Upper lobe of left lung (tissue), 6 donors: ENCODE results near the gene HESX1. TPM values are rescaled to one million over a fixed set of nuclear protein-coding genes. Genes with fewer than 3 reads are reported as not detected.

Experiments used
- ATAC-seq, 2 donors: fragments of 200-7000 bp; cut with Tn5 transposase; one replicate each; pipeline ENCODE4 v1.9.1; 2022; ENCODE audit warnings: mild to moderate bottlenecking in 2 of 2, moderate library complexity in 2 of 2; ENCODE audit not compliant: low FRiP score in 2 of 2
- DNase-seq, 2 donors: peaks; one replicate each; pipeline ENCODE4 v3.0.0-alpha.2; 2019 to 2020
- H3K27ac ChIP-seq, 4 donors: fragments of 200-600 bp; sonication (generic); one replicate each; pipeline ENCODE4 v1.5.1; 2016 to 2019
- H3K27me3 ChIP-seq, 4 donors: fragments of 200-600 bp; sonication (generic); one replicate each; pipeline ENCODE4 v1.5.1; 2017 to 2019
- H3K36me3 ChIP-seq, 4 donors: fragments of 200-600 bp; sonication (generic); one replicate each; pipeline ENCODE4 v1.5.1; 2016 to 2019
- H3K4me1 ChIP-seq, 4 donors: fragments of 200-600 bp; sonication (generic); one replicate each; pipeline ENCODE4 v1.5.1; 2018 to 2019
- H3K4me3 ChIP-seq, 4 donors: fragments of 200-600 bp; sonication (generic); one replicate each; pipeline ENCODE4 v1.5.1; 2017 to 2019; ENCODE audit warnings: mild to moderate bottlenecking in 2 of 4, moderate library complexity in 1 of 4
- H3K9me3 ChIP-seq, 4 donors: fragments of 200-600 bp; sonication (generic); one replicate each; pipeline ENCODE4 v1.5.1; 2018 to 2019
- EP300 ChIP-seq, 4 donors: sonication (generic); formaldehyde crosslinking; IDR thresholded peaks; one replicate each; pipeline ENCODE4 v1.5.1; 2017; ENCODE audit warnings: antibody characterized with exemption in 4 of 4, control low read depth in 2 of 4
- POLR2A ChIP-seq, 4 donors: fragments of 450-650 bp; IDR thresholded peaks; one replicate each; pipeline ENCODE4 v1.5.1; 2016 to 2017; ENCODE audit warnings: antibody characterized with exemption in 4 of 4, mild to moderate bottlenecking in 2 of 4
- POLR2AphosphoS5 ChIP-seq, 2 donors: sonication (generic); formaldehyde crosslinking; IDR thresholded peaks; one replicate each; pipeline ENCODE4 v1.5.1; 2017; ENCODE audit warnings: antibody characterized with exemption in 2 of 2
- WGBS, 2 donors: methylation state at CpG; one replicate each; pipeline ENCODE4 v1.1.5; 2017 to 2018; 5-methylcytosine and 5-hydroxymethylcytosine counted together
- total RNA-seq, 6 donors: library from RNA; depleted of rRNA in 4 of 6; stranded (reverse); fragments of >200 nt in 4 of 6; gene quantifications; one replicate each; pipeline versions ENCODE4 v1.1.0 to v1.2.1, GENCODE V29; 2016 to 2021
- TF ChIP-seq, protein P1 (sequence below), 6 experiments: fragments of 450-650 bp in 4 of 6; fragments of 200-600 bp in 2 of 6; sonication (generic) in 2 of 6; IDR thresholded peaks; one replicate each; pipeline ENCODE4 v1.5.1; 2016 to 2019; ENCODE audit warnings: antibody characterized with exemption in 6 of 6
- donor health status: DM: no; HTN: no; CAD: no; lungs with moderate emphysema.
- donor health status: DM: no; HTN: yes; CAD: no; lungs with severe emphysema.

Gene HESX1
- total RNA-seq, 6 donors from 2014 or later, result 0.74 to 2.1 (median 0.91) TPM; not detected in 1

- no peaks in the 10 kb centered on the region for H3K4me1 ChIP-seq
- no peak overlapping the region for H3K27ac ChIP-seq
- ATAC-seq, result no peak
- no peaks in the 10 kb centered on the region for H3K9me3 ChIP-seq
- 83 to 89% methylated on average over 5 of the region's 5 CpGs for WGBS, 2 donors
- no peak overlapping the region for H3K4me3 ChIP-seq
- no peaks in the 10 kb centered on the region for H3K36me3 ChIP-seq
- DNase-seq, result no peak
- H3K27me3 ChIP-seq, result no peaks in the 10 kb centered on the region
- TF ChIP-seq EP300 (IDR thresholded peaks at IDR 0.05) (no peak), POLR2A (IDR thresholded peaks at IDR 0.05) (no peak), POLR2AphosphoS5 (IDR thresholded peaks at IDR 0.05) (no peak)
- TF ChIP-seq, protein P1, sequence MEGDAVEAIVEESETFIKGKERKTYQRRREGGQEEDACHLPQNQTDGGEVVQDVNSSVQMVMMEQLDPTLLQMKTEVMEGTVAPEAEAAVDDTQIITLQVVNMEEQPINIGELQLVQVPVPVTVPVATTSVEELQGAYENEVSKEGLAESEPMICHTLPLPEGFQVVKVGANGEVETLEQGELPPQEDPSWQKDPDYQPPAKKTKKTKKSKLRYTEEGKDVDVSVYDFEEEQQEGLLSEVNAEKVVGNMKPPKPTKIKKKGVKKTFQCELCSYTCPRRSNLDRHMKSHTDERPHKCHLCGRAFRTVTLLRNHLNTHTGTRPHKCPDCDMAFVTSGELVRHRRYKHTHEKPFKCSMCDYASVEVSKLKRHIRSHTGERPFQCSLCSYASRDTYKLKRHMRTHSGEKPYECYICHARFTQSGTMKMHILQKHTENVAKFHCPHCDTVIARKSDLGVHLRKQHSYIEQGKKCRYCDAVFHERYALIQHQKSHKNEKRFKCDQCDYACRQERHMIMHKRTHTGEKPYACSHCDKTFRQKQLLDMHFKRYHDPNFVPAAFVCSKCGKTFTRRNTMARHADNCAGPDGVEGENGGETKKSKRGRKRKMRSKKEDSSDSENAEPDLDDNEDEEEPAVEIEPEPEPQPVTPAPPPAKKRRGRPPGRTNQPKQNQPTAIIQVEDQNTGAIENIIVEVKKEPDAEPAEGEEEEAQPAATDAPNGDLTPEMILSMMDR (IDR thresholded peaks at IDR 0.05), result no peak
Measured at GRCh38 chr3:57179580-57180410, 20.0 kb downstream of the HESX1 start.

GRCh38 chr3:57176045-57176444, 23.7 kb downstream of the HESX1 start:
- H3K4me1 ChIP-seq, result no peaks in the 10 kb centered on the region
- DNase-seq (no peak), ATAC-seq (no peak)
- H3K27ac ChIP-seq, result no peak overlapping the region
- no peaks in the 10 kb centered on the region for H3K36me3 ChIP-seq
- TF ChIP-seq, protein P1 (IDR thresholded peaks at IDR 0.05), result no peak
- TF ChIP-seq POLR2A (IDR thresholded peaks at IDR 0.05) (no peak), EP300 (IDR thresholded peaks at IDR 0.05) (no peak), POLR2AphosphoS5 (IDR thresholded peaks at IDR 0.05) (no peak)
- H3K4me3 ChIP-seq, result no peak overlapping the region
- no peaks in the 10 kb centered on the region for H3K9me3 ChIP-seq
- 57 to 86% methylated on average over 1 of the region's 1 CpG for WGBS, 2 donors
- H3K27me3 ChIP-seq, result no peaks in the 10 kb centered on the region

- no peaks in the 10 kb centered on the region for H3K36me3 ChIP-seq
- no peak for ATAC-seq
- no peak for DNase-seq
Measured at GRCh38 chr3:57173687-57174086, 26.1 kb downstream of the HESX1 start.

DNA sequence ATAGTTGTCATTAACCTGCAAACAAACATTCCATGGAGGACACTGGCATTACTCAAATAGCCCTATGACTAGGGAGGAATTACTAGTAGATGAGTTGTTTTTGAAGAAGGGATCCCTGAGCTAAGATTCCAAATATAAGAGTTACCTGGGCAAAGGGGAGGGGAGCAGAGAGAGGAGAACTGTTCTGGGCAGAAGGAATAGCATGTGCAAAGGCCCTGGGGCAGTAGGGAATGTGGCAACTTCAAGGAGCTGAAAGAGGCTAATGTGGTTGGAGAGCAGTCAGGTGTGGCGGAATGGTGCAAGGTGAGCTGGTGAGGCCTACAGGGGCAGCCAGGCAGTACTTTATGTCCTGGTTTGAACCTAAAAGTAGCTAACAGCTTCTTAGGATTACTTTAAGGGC, 28.8 kb downstream of the HESX1 start:
- H3K4me3 ChIP-seq, result no peak overlapping the region
- 100% methylated on average over 1 of the region's 1 CpG for WGBS, 2 donors
- no peak for ATAC-seq
- H3K9me3 ChIP-seq, result no peaks in the 10 kb centered on the region
- H3K27me3 ChIP-seq, result no peaks in the 10 kb centered on the region
- peaks cover 3 to 12% (median 8%) of the 10 kb centered on the region in 4 donors for H3K4me1 ChIP-seq
- DNase-seq, result no peak
- H3K27ac ChIP-seq, result no peak overlapping the region
- H3K36me3 ChIP-seq, result no peaks in the 10 kb centered on the region
- TF ChIP-seq, protein P1 (IDR thresholded peaks at IDR 0.05), result no peak
- no peak for TF ChIP-seq EP300 (IDR thresholded peaks at IDR 0.05)
- no peak for TF ChIP-seq POLR2A (IDR thresholded peaks at IDR 0.05)
- TF ChIP-seq POLR2AphosphoS5 (IDR thresholded peaks at IDR 0.05), result no peak

More at GRCh38 chr3:57173687-57174086, 26.1 kb downstream of the HESX1 start:
- H3K27me3 ChIP-seq, result no peaks in the 10 kb centered on the region
- TF ChIP-seq, protein P1 (IDR thresholded peaks at IDR 0.05), result no peak
- TF ChIP-seq POLR2AphosphoS5 (IDR thresholded peaks at IDR 0.05) (no peak), POLR2A (IDR thresholded peaks at IDR 0.05) (no peak), EP300 (IDR thresholded peaks at IDR 0.05) (no peak)
- H3K4me1 ChIP-seq, result peaks cover 3 to 12% (median 8%) of the 10 kb centered on the region in 4 donors
- H3K4me3 ChIP-seq, result no peak overlapping the region
- no peak overlapping the region for H3K27ac ChIP-seq
- H3K9me3 ChIP-seq, result no peaks in the 10 kb centered on the region
- 60 to 65% methylated on average over 2 of the region's 2 CpGs for whole genome bisulfite sequencing, 2 donors
